ENCODE results near the gene OR13C9. TPM values are rescaled to one million over a fixed set of nuclear protein-coding genes. Genes with fewer than 3 reads are reported as not detected.

The OR13C9 gene
- total RNA-seq (not detected), polyA plus RNA-seq (not detected)
- long read RNA-seq, donor 1 = 0 reads
- long read RNA-seq, donor 2 = 0 reads
- long read RNA-seq, donor 3 = 0 reads
- long read RNA-seq, donor 4 = 0 reads
- long read RNA-seq, donor 5 = 0 reads

DNA sequence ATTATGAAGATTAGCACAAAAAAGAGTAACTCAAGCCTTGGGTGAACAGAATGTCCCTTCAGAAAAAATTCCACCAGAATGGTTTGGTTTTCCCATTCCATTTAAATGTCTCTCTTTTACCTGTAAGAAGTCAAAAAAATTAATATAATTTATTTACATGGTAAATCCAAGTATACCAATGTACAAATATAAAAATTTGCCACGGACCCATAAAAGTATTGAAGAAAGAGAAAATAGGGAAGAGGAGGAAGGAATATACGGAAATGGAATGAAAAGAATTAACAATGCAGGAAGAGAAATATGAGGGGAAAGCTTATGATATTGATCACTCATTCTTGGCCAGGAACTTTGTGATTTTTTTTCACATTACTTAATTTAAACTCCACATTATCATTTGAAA, at the start of gene OR13C9:
TSS of gene OR13C9 (minus strand) at position 101 of the 400 bp plus-strand sequence. CDS start at position 101, 0 bp downstream.
- Histone ChIP-seq H3K27ac (ENCODE audit: low read depth in 1 of 2, low read length in 1 of 2) (no peak within 1 kb of the TSS), H3K9ac (ENCODE audit: insufficient read depth in 1 of 2, low read length in 2 of 2) (no peak within 1 kb of the TSS), H3K9me3 (ENCODE audit: control insufficient read depth in 4 of 4, insufficient read depth in 3 of 4, low read length in 3 of 4) (no peaks in the 10 kb centered on the region), H3K27me3 (ENCODE audit: control insufficient read depth in 3 of 3, insufficient read depth in 3 of 3, low read length in 2 of 3) (no peaks in the 10 kb centered on the region), H3K36me3 (ENCODE audit: control insufficient read depth in 4 of 4, insufficient read depth in 4 of 4, low read length in 4 of 4) (no peaks in the 10 kb centered on the region), H3K4me3 (no peak within 1 kb of the TSS), H3K4me1 (ENCODE audit: control insufficient read depth in 5 of 5, insufficient read depth in 5 of 5, low read length in 5 of 5) (no peaks in the 10 kb centered on the region)
- WGBS, 2 donors = 79 to 83% methylated on average over 2 of the region's 2 CpGs
- TF ChIP-seq CTCF (IDR thresholded peaks at IDR 0.05; ENCODE audit: control extremely low read depth, extremely low read depth) = no peak
- no peak for DNase-seq
- no peak for ATAC-seq (ENCODE audit: insufficient read depth, low FRiP score)

GRCh38 chr9:104658496-104659195, 40.6 kb upstream of the OR13C9 start:
- Histone ChIP-seq H3K36me3 (ENCODE audit: control insufficient read depth in 4 of 4, insufficient read depth in 4 of 4, low read length in 4 of 4) (no peaks in the 10 kb centered on the region), H3K27ac (ENCODE audit: low read depth in 1 of 2, low read length in 1 of 2) (no peak overlapping the region), H3K9me3 (ENCODE audit: control insufficient read depth in 4 of 4, insufficient read depth in 3 of 4, low read length in 3 of 4) (peaks cover 0 to 4% (median 1%) of the 10 kb centered on the region in 4 donors), H3K4me3 (no peak overlapping the region), H3K27me3 (ENCODE audit: control insufficient read depth in 3 of 3, insufficient read depth in 3 of 3, low read length in 2 of 3) (no peaks in the 10 kb centered on the region), H3K4me1 (ENCODE audit: control insufficient read depth in 5 of 5, insufficient read depth in 5 of 5, low read length in 5 of 5) (no peaks in the 10 kb centered on the region), H3K9ac (ENCODE audit: insufficient read depth in 1 of 2, low read length in 2 of 2) (no peak overlapping the region)
- ATAC-seq (ENCODE audit: insufficient read depth, low FRiP score) (no peak), DNase-seq (no peak)
- 53 to 57% methylated on average over 2 of the region's 2 CpGs for WGBS, 2 donors
- TF ChIP-seq CTCF (IDR thresholded peaks at IDR 0.05; ENCODE audit: control extremely low read depth, extremely low read depth) = no peak

- H3K4me3 ChIP-seq = no peak overlapping the region
- no peak overlapping the region for H3K27ac ChIP-seq (ENCODE audit: low read depth in 1 of 2, low read length in 1 of 2)
- H3K4me1 ChIP-seq (ENCODE audit: control insufficient read depth in 5 of 5, insufficient read depth in 5 of 5, low read length in 5 of 5) = no peaks in the 10 kb centered on the region
- no peak for TF ChIP-seq CTCF (IDR thresholded peaks at IDR 0.05; ENCODE audit: control extremely low read depth, extremely low read depth)
- peaks cover 0 to 15% (median 6%) of the 10 kb centered on the region in 4 donors for H3K9me3 ChIP-seq (ENCODE audit: control insufficient read depth in 4 of 4, insufficient read depth in 3 of 4, low read length in 3 of 4)
- H3K9ac ChIP-seq (ENCODE audit: insufficient read depth in 1 of 2, low read length in 2 of 2) = no peak overlapping the region
- H3K27me3 ChIP-seq (ENCODE audit: control insufficient read depth in 3 of 3, insufficient read depth in 3 of 3, low read length in 2 of 3) = no peaks in the 10 kb centered on the region
- no peaks in the 10 kb centered on the region for H3K36me3 ChIP-seq (ENCODE audit: control insufficient read depth in 4 of 4, insufficient read depth in 4 of 4, low read length in 4 of 4)
- no peak for ATAC-seq (ENCODE audit: insufficient read depth, low FRiP score)
- DNase-seq = no peak
Observed at GRCh38 chr9:104635456-104635855, 17.5 kb upstream of the OR13C9 start.

All from lung (tissue), 16 donors.